Measurements from ENCODE around the gene SNX10. TPM values are rescaled to one million over a fixed set of nuclear protein-coding genes. Genes with fewer than 3 reads are reported as not detected.

Gene SNX10
- total and polyA plus RNA-seq, 2 of the 4 experiments (the other 2 are of a cell fraction): not detected

DNA sequence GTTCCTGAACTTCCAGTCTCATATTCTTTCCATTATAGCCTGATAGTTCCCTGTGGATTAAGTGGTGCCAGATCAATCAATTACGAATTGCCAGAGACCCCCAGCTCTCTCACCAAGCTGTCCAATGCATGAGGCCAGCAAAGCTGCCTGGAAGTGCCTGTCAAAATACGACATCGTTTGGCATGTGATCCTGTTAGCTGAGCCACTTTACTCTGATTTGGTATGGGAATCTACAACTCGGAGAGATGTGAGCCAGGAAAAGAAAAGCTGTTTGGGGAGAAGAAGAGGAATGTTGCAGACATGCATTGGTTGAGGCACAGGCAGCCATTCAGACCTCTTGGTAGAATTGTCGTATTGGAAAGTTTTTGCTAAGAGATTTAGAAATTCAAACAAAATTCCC is 3.9 kb downstream of the SNX10 start:
- Histone ChIP-seq H3K9ac (ENCODE audit: low read depth, low read length) (no peak overlapping the region), H3K9me3 (ENCODE audit: control insufficient read depth, insufficient read depth, low read length) (0 out of 2 replicates have a peak, but pooled peaks cover 1% of the 10 kb centered on the region), H2BK15ac (ENCODE audit: low read depth, low read length) (no peak overlapping the region), H3K9me1 (ENCODE audit: insufficient read depth, low read length) (no peaks in the 10 kb centered on the region), H3K56ac (ENCODE audit: extremely low read depth, insufficient read depth, low read length) (no peak overlapping the region), H2BK20ac (ENCODE audit: low read depth, low read length) (no peak overlapping the region), H3K36me3 (ENCODE audit: control insufficient read depth, insufficient read depth, low read length) (no peaks in the 10 kb centered on the region), H4K91ac (ENCODE audit: insufficient read depth, low read depth, low read length) (no peak overlapping the region), H3K4me3 (ENCODE audit: insufficient read depth, low read depth, low read length) (no peak overlapping the region), H2BK5ac (ENCODE audit: low read depth, low read length, poor library complexity, severe bottlenecking) (no peak overlapping the region), H3K4ac (ENCODE audit: low read depth, low read length) (no peak overlapping the region), H4K8ac (ENCODE audit: low read depth in 2 of 2, low read length in 2 of 2) (no peak overlapping the region), H2AFZ (replicated peaks; ENCODE audit: low read length, poor library complexity) (no peak overlapping the region), H3K27me3 (ENCODE audit: control insufficient read depth, insufficient read depth, low read length) (peaks cover 13% of the 10 kb centered on the region), H3K79me1 (ENCODE audit: low read depth in 1 of 2, low read length in 2 of 2) (no peaks in the 10 kb centered on the region), H2AK9ac (replicated peaks; ENCODE audit: low read depth, low read length, poor library complexity) (no peak overlapping the region), H2BK120ac (ENCODE audit: low read depth, low read length) (no peak overlapping the region), H4K20me1 (ENCODE audit: insufficient read depth, low read length) (no peaks in the 10 kb centered on the region), H3K14ac (replicated peaks; ENCODE audit: low read depth, low read length) (no peak overlapping the region), H3K4me1 (ENCODE audit: control insufficient read depth, insufficient read depth, low read length) (no peaks in the 10 kb centered on the region), H3K18ac (ENCODE audit: low read depth, low read length) (no peak overlapping the region), H3K4me2 (ENCODE audit: low read depth, low read length) (no peak overlapping the region), H3K23ac (ENCODE audit: low read depth, low read length) (no peak overlapping the region), H2AK5ac (ENCODE audit: low read depth, low read length) (no peak overlapping the region), H4K5ac (ENCODE audit: low read depth, low read length) (no peak overlapping the region), H3K27ac (ENCODE audit: insufficient read depth, low read length) (no peak overlapping the region)
- in situ Hi-C loops (cut with MboI; ENCODE audit: low sequenced_read_pairs) (no loop called here), intact Hi-C loops (cut with micrococcal nuclease) (no loop called here), dilution Hi-C loops (cut with HindIII; ENCODE audit: low sequenced_read_pairs, unreplicated experiment) (no loop called here)
- TF ChIP-seq, protein P1, sequence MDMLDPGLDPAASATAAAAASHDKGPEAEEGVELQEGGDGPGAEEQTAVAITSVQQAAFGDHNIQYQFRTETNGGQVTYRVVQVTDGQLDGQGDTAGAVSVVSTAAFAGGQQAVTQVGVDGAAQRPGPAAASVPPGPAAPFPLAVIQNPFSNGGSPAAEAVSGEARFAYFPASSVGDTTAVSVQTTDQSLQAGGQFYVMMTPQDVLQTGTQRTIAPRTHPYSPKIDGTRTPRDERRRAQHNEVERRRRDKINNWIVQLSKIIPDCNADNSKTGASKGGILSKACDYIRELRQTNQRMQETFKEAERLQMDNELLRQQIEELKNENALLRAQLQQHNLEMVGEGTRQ (IDR thresholded peaks at IDR 0.05; ENCODE audit: low read depth, low read length): no peak
- TF ChIP-seq MAZ (IDR thresholded peaks at IDR 0.05; ENCODE audit: borderline replicate concordance, low read depth, low read length): no peak
- no peak for TF ChIP-seq RFX5 (IDR thresholded peaks at IDR 0.05; ENCODE audit: low read depth, low read length)
- TF ChIP-seq CHD1 (IDR thresholded peaks at IDR 0.05; ENCODE audit: low read depth, low read length): no peak
- TF ChIP-seq MAFK (IDR thresholded peaks at IDR 0.05; ENCODE audit: low read depth, low read length): no peak
- TF ChIP-seq FOS (IDR thresholded peaks at IDR 0.05; ENCODE audit: low read depth, low read length): no peak
- TF ChIP-seq MXI1 (IDR thresholded peaks at IDR 0.05; ENCODE audit: borderline replicate concordance, low read depth, low read length): no peak
- TF ChIP-seq, protein P2, sequence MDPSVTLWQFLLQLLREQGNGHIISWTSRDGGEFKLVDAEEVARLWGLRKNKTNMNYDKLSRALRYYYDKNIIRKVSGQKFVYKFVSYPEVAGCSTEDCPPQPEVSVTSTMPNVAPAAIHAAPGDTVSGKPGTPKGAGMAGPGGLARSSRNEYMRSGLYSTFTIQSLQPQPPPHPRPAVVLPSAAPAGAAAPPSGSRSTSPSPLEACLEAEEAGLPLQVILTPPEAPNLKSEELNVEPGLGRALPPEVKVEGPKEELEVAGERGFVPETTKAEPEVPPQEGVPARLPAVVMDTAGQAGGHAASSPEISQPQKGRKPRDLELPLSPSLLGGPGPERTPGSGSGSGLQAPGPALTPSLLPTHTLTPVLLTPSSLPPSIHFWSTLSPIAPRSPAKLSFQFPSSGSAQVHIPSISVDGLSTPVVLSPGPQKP (IDR thresholded peaks at IDR 0.05; ENCODE audit: borderline replicate concordance, low read depth, low read length): no peak
- TF ChIP-seq BHLHE40 (IDR thresholded peaks at IDR 0.05; ENCODE audit: low read depth, low read length): no peak
- no peak for TF ChIP-seq CTCF (conservative IDR thresholded peaks at IDR 0.05; ENCODE audit: low read depth, low read length)
- TF ChIP-seq POLR2A (IDR thresholded peaks at IDR 0.05; ENCODE audit: low read depth, low read length): no peak
- no peak for TF ChIP-seq CEBPB (IDR thresholded peaks at IDR 0.05; ENCODE audit: low read depth, low read length)
- TF ChIP-seq RCOR1 (IDR thresholded peaks at IDR 0.05; ENCODE audit: insufficient replicate concordance, low read length): no peak
- TF ChIP-seq RAD21 (IDR thresholded peaks at IDR 0.05; ENCODE audit: low read length): no peak
- TF ChIP-seq SMC3 (IDR thresholded peaks at IDR 0.05; ENCODE audit: low read depth, low read length): no peak
- TF ChIP-seq NFE2L2 (IDR thresholded peaks at IDR 0.05; ENCODE audit: low read depth, low read length): no peak
- ChIA-PET POLR2A (ENCODE audit: unreplicated experiment) (no interaction called here), CTCF (interaction anchor here (0.7 kb wide), 1 partner anchor 473 kb away, joined by 3 read pairs; no protein-coding TSS in a partner anchor)
- 80% methylated on average over 1 of the region's 5 CpGs; no CpG with 5 or more reads in 1 of the 2 experiments for WGBS, 2 experiments (ENCODE audit: extremely low coverage in 2 of 2, insufficient read length in 1 of 2)
- no TSS peak for BruUV-seq (replicated peaks)
- DNase-seq (no peak), ATAC-seq (ENCODE audit: low read depth) (no peak)

All from IMR-90 (cell line).